Cardiac fibroblast (primary cell): ENCODE data around the gene MYO7B.

ENCODE experiments used
- DNase-seq, 2 donors: peaks; one replicate each; pipeline versions ENCODE4 v3.0.0 to v3.0.0-alpha.2; 2010; ENCODE audit warnings: low read depth in 2 of 2
- H3K4me3 ChIP-seq, 2 donors: replicated peaks in 1 of 2; 1 replicate in 1 of 2; 2 replicates in 1 of 2; pipeline ENCODE4 v1.5.1; 2011; ENCODE audit warnings: low read depth in 2 of 2, low read length in 2 of 2, mild to moderate bottlenecking in 2 of 2, moderate library complexity in 1 of 2
- TF ChIP-seq, protein P1 (sequence below): IDR thresholded peaks from one replicate; pipeline ENCODE4 v1.5.1; 2011; ENCODE audit warnings: low read depth, mild to moderate bottlenecking, low read length, inconsistent platforms

MYO7B gene

GRCh38 chr2:127511917-127512316 lies 23.6 kb upstream of the MYO7B start:
- TF ChIP-seq, protein P1, sequence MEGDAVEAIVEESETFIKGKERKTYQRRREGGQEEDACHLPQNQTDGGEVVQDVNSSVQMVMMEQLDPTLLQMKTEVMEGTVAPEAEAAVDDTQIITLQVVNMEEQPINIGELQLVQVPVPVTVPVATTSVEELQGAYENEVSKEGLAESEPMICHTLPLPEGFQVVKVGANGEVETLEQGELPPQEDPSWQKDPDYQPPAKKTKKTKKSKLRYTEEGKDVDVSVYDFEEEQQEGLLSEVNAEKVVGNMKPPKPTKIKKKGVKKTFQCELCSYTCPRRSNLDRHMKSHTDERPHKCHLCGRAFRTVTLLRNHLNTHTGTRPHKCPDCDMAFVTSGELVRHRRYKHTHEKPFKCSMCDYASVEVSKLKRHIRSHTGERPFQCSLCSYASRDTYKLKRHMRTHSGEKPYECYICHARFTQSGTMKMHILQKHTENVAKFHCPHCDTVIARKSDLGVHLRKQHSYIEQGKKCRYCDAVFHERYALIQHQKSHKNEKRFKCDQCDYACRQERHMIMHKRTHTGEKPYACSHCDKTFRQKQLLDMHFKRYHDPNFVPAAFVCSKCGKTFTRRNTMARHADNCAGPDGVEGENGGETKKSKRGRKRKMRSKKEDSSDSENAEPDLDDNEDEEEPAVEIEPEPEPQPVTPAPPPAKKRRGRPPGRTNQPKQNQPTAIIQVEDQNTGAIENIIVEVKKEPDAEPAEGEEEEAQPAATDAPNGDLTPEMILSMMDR, result no peak
- DNase-seq, result no peak
- no peak overlapping the region for H3K4me3 ChIP-seq

DNA sequence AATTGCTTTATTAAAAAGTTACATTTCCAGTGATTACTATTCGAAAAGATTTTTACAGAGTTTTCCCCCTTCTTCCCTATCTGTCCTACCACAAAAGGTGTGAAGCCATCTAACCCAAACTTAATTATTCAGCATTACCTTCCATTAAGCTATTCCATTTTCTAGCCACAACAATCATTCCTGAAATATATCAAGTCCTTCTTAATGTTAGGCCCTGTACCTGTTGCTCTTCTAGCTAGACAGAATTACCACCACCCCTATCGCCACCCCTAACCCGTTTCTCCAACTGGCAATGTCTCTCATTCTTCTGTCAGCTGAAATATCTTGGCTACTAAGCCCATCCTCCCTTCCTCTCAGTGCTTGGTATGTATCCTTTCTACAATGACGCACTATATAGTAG lies 23.1 kb upstream of the MYO7B start:
- TF ChIP-seq, protein P1, result no peak
- no peak overlapping the region for H3K4me3 ChIP-seq
- no peak for DNase-seq

DNA sequence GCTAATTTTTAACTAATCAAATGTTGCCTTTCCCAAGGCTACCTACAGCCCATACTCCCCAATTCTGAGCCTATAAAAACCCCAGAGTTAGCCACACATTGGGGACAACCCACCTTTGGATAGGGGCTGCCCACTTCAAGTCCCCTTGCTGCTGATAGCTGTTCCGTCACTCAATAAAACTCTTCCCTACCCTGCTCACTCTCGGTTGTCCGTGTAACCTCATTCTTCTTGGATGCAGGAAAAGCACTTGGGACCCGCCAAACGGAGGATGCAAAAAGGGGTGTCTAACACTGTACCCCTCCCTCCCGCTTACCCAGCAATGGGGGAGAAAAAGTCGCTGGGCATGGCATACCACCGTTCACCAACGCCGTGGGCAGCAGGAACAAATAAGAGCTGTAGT lies 21.4 kb upstream of the MYO7B start:
- TF ChIP-seq, protein P1, result no peak
- DNase-seq, result no peak
- H3K4me3 ChIP-seq, result no peak overlapping the region

GRCh38 chr2:127514485-127514884 lies 21.0 kb upstream of the MYO7B start:
- no peak for DNase-seq
- TF ChIP-seq, protein P1, result no peak
- no peak overlapping the region for H3K4me3 ChIP-seq

GRCh38 chr2:127515383-127515915 lies 20.0 kb upstream of the MYO7B start:
- no peak overlapping the region for H3K4me3 ChIP-seq
- TF ChIP-seq, protein P1, result no peak
- peak in 1 of 2 donors; percentile 73 for DNase-seq

DNA sequence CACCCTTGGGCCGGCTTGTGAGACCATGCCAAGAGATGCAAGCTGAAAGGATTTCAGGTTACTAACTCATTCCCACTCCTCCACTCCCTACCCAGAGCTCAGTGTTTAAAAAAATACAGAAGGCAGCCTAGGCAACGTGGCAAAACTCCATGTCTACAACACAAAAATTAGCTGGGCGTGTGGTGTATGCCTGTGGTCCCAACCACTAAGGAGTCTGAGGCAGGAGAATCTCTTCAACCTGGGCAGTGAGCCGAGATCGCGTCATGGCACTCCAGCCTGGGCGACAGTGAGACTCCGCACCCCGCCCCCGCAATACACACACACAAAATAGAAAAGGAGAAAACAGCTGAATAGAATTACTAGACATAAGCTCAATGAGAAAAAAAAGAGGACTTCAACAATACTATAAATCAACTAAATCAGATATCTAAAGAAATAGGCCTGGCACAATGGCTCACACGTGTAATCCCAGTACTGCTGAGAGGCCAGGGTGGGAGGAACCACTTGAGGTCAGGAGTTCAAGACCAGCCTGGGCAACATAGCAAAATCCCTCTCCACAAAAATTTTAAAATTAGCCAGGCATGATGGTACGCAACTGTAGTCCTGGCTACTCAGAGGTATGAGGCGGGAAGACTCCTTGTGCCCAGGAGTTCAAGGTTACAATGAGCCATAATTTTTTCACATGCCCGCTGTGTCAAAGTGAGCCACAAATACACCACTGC lies 19.3 kb upstream of the MYO7B start:
- DNase-seq, result peak; percentile 85 to 87
- no peak overlapping the region for H3K4me3 ChIP-seq

More for the DNA sequence above, 19.3 kb upstream of the MYO7B start:
- TF ChIP-seq, protein P1, result no peak
